Endothelial cell (in vitro differentiated cells): ENCODE results near the gene BCDIN3D. TPM values are rescaled to one million over a fixed set of nuclear protein-coding genes. Genes with fewer than 3 reads are reported as not detected.

Experiments used
- DNase-seq: peaks from one replicate; pipeline ENCODE4 v3.0.0; 2021; ENCODE audit warnings: low spot score
- H3K27ac Mint-ChIP-seq: one replicate; pipeline ENCODE4 v1.8.0; 2021; ENCODE audit warnings: mixed read lengths, inconsistent platforms; ENCODE audit not compliant: unreplicated experiment
- H3K27me3 Mint-ChIP-seq: one replicate; pipeline ENCODE4 v1.8.0; 2021; ENCODE audit warnings: mild to moderate bottlenecking, moderate library complexity, mixed read lengths, inconsistent platforms; ENCODE audit not compliant: unreplicated experiment
- H3K36me3 Mint-ChIP-seq: one replicate; pipeline ENCODE4 v1.8.0; 2021; ENCODE audit warnings: mild to moderate bottlenecking, low read depth, mixed read lengths, inconsistent platforms; ENCODE audit not compliant: unreplicated experiment
- H3K4me1 Mint-ChIP-seq: one replicate; pipeline ENCODE4 v1.8.0; 2021; ENCODE audit warnings: mild to moderate bottlenecking, mixed read lengths, inconsistent platforms; ENCODE audit not compliant: unreplicated experiment
- H3K4me3 Mint-ChIP-seq: one replicate; pipeline ENCODE4 v1.8.0; 2021; ENCODE audit warnings: mild to moderate bottlenecking, mixed read lengths, inconsistent platforms; ENCODE audit not compliant: unreplicated experiment
- H3K9me3 Mint-ChIP-seq: one replicate; pipeline ENCODE4 v1.8.0; 2021; ENCODE audit warnings: mixed read lengths, inconsistent platforms; ENCODE audit not compliant: unreplicated experiment
- total RNA-seq: library from RNA; stranded (reverse); fragmentation: NEBNext Ultra II Directional; extraction: Animal tissue kit (Norgen Biotek cat#: 25700); gene quantifications from one replicate; pipeline ENCODE4 v1.2.1, GENCODE V29; 2021; ENCODE audit not compliant: unreplicated experiment
- TF ChIP-seq, protein P1 (sequence below): fragments of 200-600 bp; sonication (generic); IDR thresholded peaks from one replicate; pipeline ENCODE4 v1.5.0; 2021; ENCODE audit warnings: antibody characterized with exemption; ENCODE audit not compliant: unreplicated experiment

BCDIN3D gene
- total RNA-seq, 1 donor from 2014 or later, result 2.6 TPM

DNA sequence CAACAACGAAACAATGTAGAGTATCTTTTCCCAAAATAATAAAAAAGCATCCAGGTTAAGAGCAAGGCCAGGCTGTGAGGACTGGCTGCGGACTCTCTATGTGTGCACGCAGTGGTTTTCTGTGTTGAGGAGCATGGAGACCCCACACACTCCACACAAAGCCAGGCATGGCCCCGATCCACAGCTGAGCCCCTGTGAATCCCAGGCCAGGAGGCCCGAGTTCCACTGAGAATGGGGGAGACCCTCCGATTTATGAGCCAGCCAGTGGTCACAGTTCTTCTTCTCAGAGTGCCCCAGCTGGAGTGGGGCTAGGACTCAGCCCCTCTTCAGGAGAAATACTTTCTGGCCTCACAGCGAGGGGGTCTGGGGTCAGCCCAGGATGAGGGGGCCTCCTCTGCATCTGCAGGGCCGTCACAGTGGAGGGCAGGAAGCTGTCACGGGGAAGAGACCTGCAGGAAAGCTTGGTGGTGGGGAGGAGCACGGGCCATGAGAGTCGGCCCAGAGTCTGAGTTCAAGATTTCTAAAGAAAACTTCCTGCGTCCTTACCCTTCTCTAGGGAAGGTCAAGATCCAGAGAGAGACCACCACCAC lies 34.8 kb downstream of the BCDIN3D start:
- H3K4me1 Mint-ChIP-seq, result peaks cover 59% of the 10 kb centered on the region
- TF ChIP-seq, protein P1, sequence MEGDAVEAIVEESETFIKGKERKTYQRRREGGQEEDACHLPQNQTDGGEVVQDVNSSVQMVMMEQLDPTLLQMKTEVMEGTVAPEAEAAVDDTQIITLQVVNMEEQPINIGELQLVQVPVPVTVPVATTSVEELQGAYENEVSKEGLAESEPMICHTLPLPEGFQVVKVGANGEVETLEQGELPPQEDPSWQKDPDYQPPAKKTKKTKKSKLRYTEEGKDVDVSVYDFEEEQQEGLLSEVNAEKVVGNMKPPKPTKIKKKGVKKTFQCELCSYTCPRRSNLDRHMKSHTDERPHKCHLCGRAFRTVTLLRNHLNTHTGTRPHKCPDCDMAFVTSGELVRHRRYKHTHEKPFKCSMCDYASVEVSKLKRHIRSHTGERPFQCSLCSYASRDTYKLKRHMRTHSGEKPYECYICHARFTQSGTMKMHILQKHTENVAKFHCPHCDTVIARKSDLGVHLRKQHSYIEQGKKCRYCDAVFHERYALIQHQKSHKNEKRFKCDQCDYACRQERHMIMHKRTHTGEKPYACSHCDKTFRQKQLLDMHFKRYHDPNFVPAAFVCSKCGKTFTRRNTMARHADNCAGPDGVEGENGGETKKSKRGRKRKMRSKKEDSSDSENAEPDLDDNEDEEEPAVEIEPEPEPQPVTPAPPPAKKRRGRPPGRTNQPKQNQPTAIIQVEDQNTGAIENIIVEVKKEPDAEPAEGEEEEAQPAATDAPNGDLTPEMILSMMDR, result no peak
- no peaks in the 10 kb centered on the region for H3K9me3 Mint-ChIP-seq
- peak overlapping the region; percentile 33 for H3K4me3 Mint-ChIP-seq
- peaks cover 26% of the 10 kb centered on the region for H3K36me3 Mint-ChIP-seq
- DNase-seq, result no peak
- H3K27ac Mint-ChIP-seq, result peak overlapping the region; percentile 72
- H3K27me3 Mint-ChIP-seq, result peaks cover 8% of the 10 kb centered on the region

DNA sequence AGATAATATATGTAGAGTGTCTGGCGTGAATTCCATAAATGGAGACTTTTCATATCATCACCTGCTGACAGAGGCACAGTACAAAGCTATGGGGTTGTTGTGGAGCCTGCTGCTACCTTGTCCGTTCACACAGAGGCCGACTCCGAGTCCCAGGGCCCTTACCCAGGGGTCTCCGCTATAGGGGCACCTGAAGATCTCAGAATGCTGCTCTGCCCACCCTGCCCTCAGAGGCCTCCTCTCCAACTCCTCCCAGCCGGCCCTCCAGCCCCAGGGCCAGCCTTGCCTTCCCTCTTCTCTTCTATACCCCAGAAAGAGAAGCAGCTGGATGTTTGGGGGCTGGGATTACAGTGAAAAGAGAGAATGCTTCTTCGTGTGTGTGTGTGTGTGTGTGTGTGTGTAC lies 36.0 kb downstream of the BCDIN3D start:
- peaks cover 55% of the 10 kb centered on the region for H3K4me1 Mint-ChIP-seq
- H3K9me3 Mint-ChIP-seq, result no peaks in the 10 kb centered on the region
- H3K27ac Mint-ChIP-seq, result peak overlapping the region; percentile 42
- TF ChIP-seq, protein P1, result no peak
- peaks cover 8% of the 10 kb centered on the region for H3K27me3 Mint-ChIP-seq
- H3K4me3 Mint-ChIP-seq, result no peak overlapping the region
- no peak for DNase-seq
- H3K36me3 Mint-ChIP-seq, result peaks cover 28% of the 10 kb centered on the region

DNA sequence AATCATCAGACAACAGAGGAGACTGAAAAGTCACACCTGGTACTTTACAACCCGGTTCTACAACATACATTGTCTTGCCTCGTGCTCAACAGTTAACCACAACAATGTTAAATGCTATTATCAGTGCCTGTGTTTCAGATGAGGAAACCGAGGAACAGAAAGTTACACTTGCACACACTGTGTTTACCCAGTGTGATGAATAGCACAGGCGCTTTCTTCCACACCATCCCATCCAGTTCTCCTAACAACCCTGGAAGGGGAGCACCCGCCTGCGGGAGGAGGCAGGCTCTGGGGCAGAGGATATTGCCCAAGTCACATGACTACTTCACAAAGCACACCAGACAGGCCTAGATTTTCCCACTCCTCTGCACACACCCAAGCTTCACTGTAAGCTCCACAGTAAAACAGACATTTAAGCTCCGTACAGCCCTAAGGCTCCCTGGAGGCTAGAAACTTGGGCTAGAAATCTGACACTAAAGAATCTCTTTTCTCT lies 36.5 kb downstream of the BCDIN3D start:
- H3K4me3 Mint-ChIP-seq, result peak overlapping the region; percentile 42
- TF ChIP-seq, protein P1, result no peak
- H3K4me1 Mint-ChIP-seq, result peaks cover 50% of the 10 kb centered on the region
- H3K36me3 Mint-ChIP-seq, result peaks cover 28% of the 10 kb centered on the region
- H3K27ac Mint-ChIP-seq, result peak overlapping the region; percentile 57
- H3K27me3 Mint-ChIP-seq, result peaks cover 8% of the 10 kb centered on the region
- DNase-seq, result no peak
- H3K9me3 Mint-ChIP-seq, result no peaks in the 10 kb centered on the region

DNA sequence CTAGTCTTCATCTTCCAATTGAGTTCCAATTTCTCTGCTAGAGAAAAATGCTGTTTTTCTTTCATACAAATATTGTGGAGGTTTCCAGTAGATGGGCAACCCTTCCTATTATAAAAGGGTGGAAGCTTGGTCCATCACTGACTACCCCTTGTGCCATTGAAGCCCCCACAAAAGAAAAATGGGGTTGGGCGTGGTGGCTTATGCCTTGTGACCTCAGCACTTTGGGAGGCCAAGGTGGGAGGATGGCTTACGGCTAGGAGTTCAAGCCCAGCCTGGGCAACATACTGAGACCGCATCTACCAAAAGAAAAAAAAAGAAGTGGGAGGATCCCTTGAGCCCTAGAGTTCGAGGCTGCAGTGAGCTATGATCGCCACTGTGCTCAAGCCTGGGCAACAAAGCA lies 37.5 kb downstream of the BCDIN3D start:
- no peaks in the 10 kb centered on the region for H3K9me3 Mint-ChIP-seq
- TF ChIP-seq, protein P1, result no peak
- DNase-seq, result no peak
- H3K27me3 Mint-ChIP-seq, result peaks cover 5% of the 10 kb centered on the region
- H3K36me3 Mint-ChIP-seq, result peaks cover 32% of the 10 kb centered on the region
- peaks cover 43% of the 10 kb centered on the region for H3K4me1 Mint-ChIP-seq
- H3K4me3 Mint-ChIP-seq, result peak overlapping the region; percentile 67
- no peak overlapping the region for H3K27ac Mint-ChIP-seq

DNA sequence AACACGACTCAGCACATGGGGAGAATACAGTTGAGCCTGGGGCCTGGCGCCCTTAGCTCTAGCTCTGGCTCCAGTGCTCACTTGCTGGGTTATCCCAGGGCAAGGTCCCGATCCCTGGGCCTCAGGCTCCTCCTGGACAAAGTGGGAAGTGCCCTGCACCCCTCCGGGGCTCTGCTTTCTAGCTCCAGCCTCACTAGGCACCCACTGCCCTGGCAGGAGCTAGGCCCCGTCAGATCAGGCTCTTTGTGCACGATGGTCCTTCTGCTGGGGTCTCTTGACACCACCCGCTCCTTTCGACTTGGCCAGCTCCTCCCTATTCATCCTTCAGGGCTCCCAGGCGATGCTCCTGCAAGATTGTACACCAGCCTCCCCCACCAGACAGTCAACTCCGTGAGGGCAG lies 38.1 kb downstream of the BCDIN3D start:
- Mint-ChIP-seq H3K9me3 (no peaks in the 10 kb centered on the region), H3K36me3 (peaks cover 38% of the 10 kb centered on the region), H3K27ac (no peak overlapping the region), H3K27me3 (peaks cover 8% of the 10 kb centered on the region), H3K4me1 (peaks cover 42% of the 10 kb centered on the region), H3K4me3 (peak overlapping the region; percentile 67)
- DNase-seq, result no peak
- TF ChIP-seq, protein P1, result no peak
